Sigmoid colon (tissue), 7 donors: ENCODE data around the gene OR4F15. TPM values are rescaled to one million over a fixed set of nuclear protein-coding genes. Genes with fewer than 3 reads are reported as not detected.

Experiments used
- DNase-seq: peaks from one replicate; pipeline ENCODE4 v3.0.0-alpha.2; 2019
- H3K27ac ChIP-seq, 4 donors: fragments of 200-600 bp; sonication (generic); one replicate each; pipeline ENCODE4 v1.5.1; 2016 to 2019; ENCODE audit warnings: mild to moderate bottlenecking in 1 of 4
- H3K27me3 ChIP-seq, 3 donors: fragments of 200-600 bp; sonication (generic); one replicate each; pipeline ENCODE4 v1.5.1; 2019; ENCODE audit warnings: mild to moderate bottlenecking in 1 of 3
- H3K36me3 ChIP-seq, 4 donors: fragments of 200-600 bp; sonication (generic); one replicate each; pipeline ENCODE4 v1.5.1; 2016 to 2019
- H3K4me1 ChIP-seq, 4 donors: fragments of 200-600 bp; sonication (generic); one replicate each; pipeline ENCODE4 v1.5.1; 2017 to 2019
- H3K4me3 ChIP-seq, 4 donors: fragments of 200-600 bp; sonication (generic); one replicate each; pipeline ENCODE4 v1.5.1; 2017 to 2019; ENCODE audit warnings: mild to moderate bottlenecking in 2 of 4, moderate library complexity in 1 of 4
- H3K9me3 ChIP-seq, 4 donors: fragments of 200-600 bp in 3 of 4; sonication (generic) in 3 of 4; one replicate each; pipeline versions ENCODE4 v1.5.1 to v1.6.1; 2013 to 2019
- EP300 ChIP-seq, 4 donors: sonication (generic); formaldehyde crosslinking; IDR thresholded peaks; one replicate each; pipeline ENCODE4 v1.6.1; 2017; ENCODE audit warnings: antibody characterized with exemption in 4 of 4
- POLR2A ChIP-seq, 2 donors: fragments of 450-650 bp; IDR thresholded peaks; one replicate each; pipeline ENCODE4 v1.6.1; 2016; ENCODE audit warnings: antibody characterized with exemption in 2 of 2, mild to moderate bottlenecking in 2 of 2, moderate library complexity in 2 of 2
- POLR2AphosphoS5 ChIP-seq, 4 donors: sonication (generic); formaldehyde crosslinking; IDR thresholded peaks; one replicate each; pipeline ENCODE4 v1.6.1; 2017; ENCODE audit warnings: antibody characterized with exemption in 4 of 4
- WGBS, 2 donors: extraction: QIAGEN DNeasy Blood & Tissue Kit; methylation state at CpG; one replicate each; pipeline ENCODE4 v1.1.7; 2013; 5-methylcytosine and 5-hydroxymethylcytosine counted together
- intact Hi-C: fragments of 100-400 bp; cut with DNase I; formaldehyde crosslinking; loops from one replicate; pipeline ENCODE4 v1.15.1; 2023
- polyA plus RNA-seq, 3 donors: library from polyadenylated mRNA; stranded (reverse); fragments of 200-250 nt; gene quantifications; one replicate each; pipeline ENCODE4 v1.2.3, GENCODE V29; 2013
- total RNA-seq, 4 donors: library from RNA; depleted of rRNA; stranded (reverse); fragments of >200 nt; gene quantifications; one replicate each; pipeline ENCODE4 v1.1.0, GENCODE V29; 2016
- TF ChIP-seq, protein P1 (sequence below), 4 experiments: fragments of 450-650 bp in 3 of 4; fragments of 200-600 bp in 1 of 4; IDR thresholded peaks; one replicate each; pipeline ENCODE4 v1.5.1; 2016 to 2019; ENCODE audit warnings: antibody characterized with exemption in 4 of 4, mild to moderate bottlenecking in 3 of 4, moderate library complexity in 2 of 4
- donor health status: healthy with polysubstance abuse.
- donor health status: Bipolar disorder and iron deficiency.
- donor health status: healthy.

Gene OR4F15
- total and polyA plus RNA-seq, 7 donors = 0.16 TPM; not detected in 6

DNA sequence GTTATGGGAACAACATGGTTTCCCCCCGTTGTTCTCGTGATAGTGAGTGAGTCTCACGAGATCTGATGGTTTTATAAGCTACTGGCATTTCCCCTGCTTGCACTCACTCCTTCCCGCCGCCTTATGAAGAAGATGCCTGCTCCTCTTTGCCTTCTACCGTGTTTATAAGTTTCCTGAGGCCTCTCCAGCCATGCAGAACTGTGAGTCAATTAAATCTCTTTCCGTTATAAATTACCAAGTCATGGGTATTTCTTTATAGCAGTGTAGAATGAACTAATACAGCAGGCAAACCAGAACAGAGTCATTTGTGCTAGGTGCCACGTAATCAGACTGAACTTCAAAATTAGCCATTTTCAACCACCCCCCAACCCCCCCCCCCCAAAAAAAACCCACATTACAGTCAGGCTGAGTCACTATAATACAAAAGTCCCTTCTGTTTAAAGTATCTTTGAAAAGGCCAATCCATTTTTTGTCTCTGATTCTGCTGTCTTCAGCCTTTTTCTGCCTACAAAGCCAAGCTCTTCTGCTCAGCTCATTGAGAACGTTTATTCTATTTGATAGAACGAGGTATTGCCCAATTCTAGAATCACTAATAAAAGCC lies 4.6 kb upstream of the OR4F15 start:
- intact Hi-C loops = no loop called here
- H3K27me3 ChIP-seq = no peaks in the 10 kb centered on the region
- no peak for TF ChIP-seq POLR2AphosphoS5 (IDR thresholded peaks at IDR 0.05)
- no peak for TF ChIP-seq POLR2A (IDR thresholded peaks at IDR 0.05)
- TF ChIP-seq, protein P1, sequence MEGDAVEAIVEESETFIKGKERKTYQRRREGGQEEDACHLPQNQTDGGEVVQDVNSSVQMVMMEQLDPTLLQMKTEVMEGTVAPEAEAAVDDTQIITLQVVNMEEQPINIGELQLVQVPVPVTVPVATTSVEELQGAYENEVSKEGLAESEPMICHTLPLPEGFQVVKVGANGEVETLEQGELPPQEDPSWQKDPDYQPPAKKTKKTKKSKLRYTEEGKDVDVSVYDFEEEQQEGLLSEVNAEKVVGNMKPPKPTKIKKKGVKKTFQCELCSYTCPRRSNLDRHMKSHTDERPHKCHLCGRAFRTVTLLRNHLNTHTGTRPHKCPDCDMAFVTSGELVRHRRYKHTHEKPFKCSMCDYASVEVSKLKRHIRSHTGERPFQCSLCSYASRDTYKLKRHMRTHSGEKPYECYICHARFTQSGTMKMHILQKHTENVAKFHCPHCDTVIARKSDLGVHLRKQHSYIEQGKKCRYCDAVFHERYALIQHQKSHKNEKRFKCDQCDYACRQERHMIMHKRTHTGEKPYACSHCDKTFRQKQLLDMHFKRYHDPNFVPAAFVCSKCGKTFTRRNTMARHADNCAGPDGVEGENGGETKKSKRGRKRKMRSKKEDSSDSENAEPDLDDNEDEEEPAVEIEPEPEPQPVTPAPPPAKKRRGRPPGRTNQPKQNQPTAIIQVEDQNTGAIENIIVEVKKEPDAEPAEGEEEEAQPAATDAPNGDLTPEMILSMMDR (IDR thresholded peaks at IDR 0.05) = no peak
- no peak for TF ChIP-seq EP300 (IDR thresholded peaks at IDR 0.05)
- H3K4me3 ChIP-seq = no peak overlapping the region
- no peaks in the 10 kb centered on the region for H3K4me1 ChIP-seq
- 70 to 74% methylated on average over 10 of the region's 10 CpGs for WGBS, 2 donors
- DNase-seq = no peak
- H3K9me3 ChIP-seq = no peaks in the 10 kb centered on the region
- H3K27ac ChIP-seq = no peak overlapping the region
- no peaks in the 10 kb centered on the region for H3K36me3 ChIP-seq

DNA sequence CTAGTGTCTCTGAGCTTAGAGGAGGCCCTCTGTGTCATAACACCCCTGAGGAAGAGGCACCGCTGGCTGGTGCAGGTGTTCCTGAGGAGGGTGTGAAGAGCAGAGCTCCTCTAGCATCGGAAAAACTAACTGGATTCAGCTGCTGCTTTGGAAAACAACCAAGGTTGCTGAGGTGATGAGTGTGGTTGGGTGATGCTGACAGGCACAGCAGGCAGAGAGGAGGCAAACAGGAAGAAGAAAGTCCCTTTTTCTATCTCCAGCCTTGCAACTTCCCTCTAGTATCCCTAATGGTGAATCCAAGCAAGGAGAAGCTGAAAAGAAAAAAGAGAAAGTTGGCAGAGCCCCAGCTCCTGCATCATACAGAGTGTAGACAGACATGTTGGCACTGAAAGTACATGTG lies 3.8 kb upstream of the OR4F15 start:
- intact Hi-C loops = no loop called here
- Histone ChIP-seq H3K27me3 (no peaks in the 10 kb centered on the region), H3K27ac (no peak overlapping the region), H3K9me3 (no peaks in the 10 kb centered on the region), H3K4me1 (no peaks in the 10 kb centered on the region), H3K4me3 (no peak overlapping the region), H3K36me3 (no peaks in the 10 kb centered on the region)
- no peak for TF ChIP-seq POLR2A (IDR thresholded peaks at IDR 0.05)
- no peak for TF ChIP-seq EP300 (IDR thresholded peaks at IDR 0.05)
- no peak for TF ChIP-seq POLR2AphosphoS5 (IDR thresholded peaks at IDR 0.05)
- TF ChIP-seq, protein P1 (IDR thresholded peaks at IDR 0.05) = no peak
- no peak for DNase-seq
- 54 to 67% methylated on average over 2 of the region's 2 CpGs for WGBS, 2 donors

DNA sequence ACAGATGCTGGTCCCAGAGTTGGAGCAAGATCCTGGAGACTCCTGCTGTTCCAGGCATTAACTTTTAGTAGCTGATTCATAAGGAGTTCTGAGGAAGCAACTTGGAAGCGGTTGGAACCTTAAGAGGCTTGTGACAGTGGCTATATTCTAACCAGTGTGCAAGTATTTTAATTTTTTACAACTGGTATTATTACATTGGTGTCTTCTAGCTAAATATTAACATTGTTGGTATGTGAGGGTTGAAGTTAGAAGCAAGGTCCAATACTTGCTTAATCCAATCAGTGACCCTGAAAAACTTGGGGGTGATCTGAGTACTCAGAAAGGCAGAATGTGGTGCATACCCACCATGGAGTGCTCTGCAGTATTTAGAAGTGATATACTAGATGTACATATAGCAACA lies 1.5 kb upstream of the OR4F15 start:
- H3K9me3 ChIP-seq = no peaks in the 10 kb centered on the region
- TF ChIP-seq POLR2A (IDR thresholded peaks at IDR 0.05) (no peak), EP300 (IDR thresholded peaks at IDR 0.05) (no peak), POLR2AphosphoS5 (IDR thresholded peaks at IDR 0.05) (no peak)
- TF ChIP-seq, protein P1 (IDR thresholded peaks at IDR 0.05) = no peak
- H3K27ac ChIP-seq = no peak overlapping the region
- no peaks in the 10 kb centered on the region for H3K36me3 ChIP-seq
- intact Hi-C loops = no loop called here
- no peaks in the 10 kb centered on the region for H3K4me1 ChIP-seq
- 84 to 87% methylated on average over 1 of the region's 1 CpG for WGBS, 2 donors
- no peak for DNase-seq
- no peak overlapping the region for H3K4me3 ChIP-seq
- no peaks in the 10 kb centered on the region for H3K27me3 ChIP-seq

DNA sequence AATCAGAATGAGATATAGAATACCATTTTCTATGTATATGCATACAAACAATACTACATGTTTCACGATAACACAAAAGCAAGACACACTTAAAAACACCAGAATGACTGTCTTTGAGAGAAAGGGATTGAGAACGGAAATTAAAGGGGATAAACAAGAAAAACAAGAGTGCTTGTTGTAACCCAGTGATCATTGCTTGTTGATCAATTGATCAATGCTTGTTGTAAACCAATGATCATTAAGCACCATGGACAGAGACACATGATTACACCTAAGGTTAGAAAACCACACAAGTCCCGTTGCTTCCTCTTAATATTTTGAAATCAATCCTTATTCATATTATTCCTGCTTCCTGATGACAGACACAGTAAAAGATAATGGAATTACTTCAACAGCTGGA lies 1.1 kb upstream of the OR4F15 start:
- TF ChIP-seq EP300 (IDR thresholded peaks at IDR 0.05) (no peak), POLR2A (IDR thresholded peaks at IDR 0.05) (no peak), POLR2AphosphoS5 (IDR thresholded peaks at IDR 0.05) (no peak)
- TF ChIP-seq, protein P1 (IDR thresholded peaks at IDR 0.05) = no peak
- Histone ChIP-seq H3K36me3 (no peaks in the 10 kb centered on the region), H3K27me3 (no peaks in the 10 kb centered on the region), H3K27ac (no peak overlapping the region), H3K4me1 (no peaks in the 10 kb centered on the region), H3K4me3 (no peak overlapping the region), H3K9me3 (no peaks in the 10 kb centered on the region)
- 42 to 60% methylated on average over 3 of the region's 3 CpGs for WGBS, 2 donors
- intact Hi-C loops = no loop called here
- no peak for DNase-seq
